HepG2 (cell line): ENCODE data around the gene NAV2. TPM values are rescaled to one million over a fixed set of nuclear protein-coding genes. Genes with fewer than 3 reads are reported as not detected.

Experiments used
- CAMTA2 ChIP-seq: sonication (generic); formaldehyde crosslinking; IDR thresholded peaks from 2 replicates; pipeline ENCODE4 v1.4.0; 2020; ENCODE audit warnings: mild to moderate bottlenecking, missing genetic modification reagents, borderline replicate concordance
- CC2D1A ChIP-seq: sonication (generic); formaldehyde crosslinking; IDR thresholded peaks from 2 replicates; pipeline ENCODE4 v1.8.1; 2023; ENCODE audit warnings: mild to moderate bottlenecking, missing genetic modification reagents
- DPF2 ChIP-seq: sonication (generic); formaldehyde crosslinking; IDR thresholded peaks from 2 replicates; pipeline ENCODE4 v1.4.0; 2020; ENCODE audit warnings: mild to moderate bottlenecking, low read depth, missing genetic modification reagents, borderline replicate concordance
- FOXM1 ChIP-seq: sonication (generic); formaldehyde crosslinking; IDR thresholded peaks from 2 replicates; pipeline ENCODE4 v1.5.0; 2020; ENCODE audit warnings: missing genetic modification reagents
- HMG20B ChIP-seq: conservative IDR thresholded peaks from 2 replicates; pipeline ENCODE4 v1.6.1; 2016; ENCODE audit warnings: missing genetic modification reagents, missing compliant biosample characterization
- HNRNPLL ChIP-seq: fragments of 200-400 bp; formaldehyde crosslinking; IDR thresholded peaks from 2 replicates; pipeline ENCODE4 v1.6.1; 2017; ENCODE audit warnings: mild to moderate bottlenecking, low read depth, low read length; ENCODE audit not compliant: poor library complexity, severe bottlenecking
- HOXD1 ChIP-seq: sonication (generic); formaldehyde crosslinking; IDR thresholded peaks from 2 replicates; pipeline ENCODE4 v1.5.0; 2020; ENCODE audit warnings: missing genetic modification reagents
- IKZF1 ChIP-seq: fragments of 450-650 bp; IDR thresholded peaks from 2 replicates; pipeline ENCODE4 v1.7.1; 2016
- KDM4B ChIP-seq: sonication (generic); formaldehyde crosslinking; IDR thresholded peaks from 2 replicates; pipeline ENCODE4 v1.4.0; 2020; ENCODE audit warnings: missing genetic modification reagents
- KLF13 ChIP-seq: sonication (generic); formaldehyde crosslinking; IDR thresholded peaks from 2 replicates; pipeline ENCODE4 v1.4.0; 2020; ENCODE audit warnings: mild to moderate bottlenecking, missing genetic modification reagents
- MAZ ChIP-seq, 2 experiments: sonication (generic) in 1 of 2; formaldehyde crosslinking in 1 of 2; IDR thresholded peaks; 2 replicates each; pipeline versions ENCODE4 v1.5.0 to v1.6.1; 2012 to 2020; ENCODE audit warnings: low read depth in 2 of 2, mild to moderate bottlenecking in 2 of 2, borderline replicate concordance in 1 of 2, improper control_type of control experiment in 1 of 2, low read length in 1 of 2, missing genetic modification reagents in 1 of 2, moderate library complexity in 1 of 2
- MXI1 ChIP-seq: IDR thresholded peaks from 3 replicates; pipeline ENCODE4 v1.6.1; 2012; ENCODE audit warnings: low read depth, low read length, inconsistent platforms, borderline replicate concordance
- RXRB ChIP-seq: IDR thresholded peaks from 2 replicates; pipeline ENCODE4 v1.6.1; 2016; ENCODE audit warnings: borderline replicate concordance, missing genetic modification reagents, missing compliant biosample characterization
- ZNF142 ChIP-seq: sonication (generic); formaldehyde crosslinking; IDR thresholded peaks from 2 replicates; pipeline ENCODE4 v1.4.0; 2020; ENCODE audit warnings: missing genetic modification reagents
- ZNF251 ChIP-seq: sonication (generic); formaldehyde crosslinking; IDR thresholded peaks from 2 replicates; pipeline ENCODE4 v1.9.0; 2021; ENCODE audit warnings: mild to moderate bottlenecking, missing genetic modification reagents
- ZNF253 ChIP-seq: sonication (generic); formaldehyde crosslinking; IDR thresholded peaks from 2 replicates; pipeline ENCODE4 v1.8.0; 2022; ENCODE audit warnings: mild to moderate bottlenecking, missing genetic modification reagents, borderline replicate concordance
- ZNF292 ChIP-seq: sonication (generic); formaldehyde crosslinking; IDR thresholded peaks from 2 replicates; pipeline ENCODE4 v1.8.1; 2022; ENCODE audit warnings: mild to moderate bottlenecking, low read depth, missing genetic modification reagents, borderline replicate concordance
- ZNF614 ChIP-seq: IDR thresholded peaks from 2 replicates; pipeline ENCODE4 v1.6.1; 2018; ENCODE audit warnings: missing biosample characterization, missing genetic modification reagents, inconsistent platforms, borderline replicate concordance
- ZNF678 ChIP-seq: sonication (generic); formaldehyde crosslinking; IDR thresholded peaks from 2 replicates; pipeline ENCODE4 v1.4.0; 2020; ENCODE audit warnings: mild to moderate bottlenecking, missing genetic modification reagents
- ZNF792 ChIP-seq: IDR thresholded peaks from 2 replicates; pipeline ENCODE4 v1.6.1; 2016
- ZXDC ChIP-seq: sonication (generic); formaldehyde crosslinking; IDR thresholded peaks from 2 replicates; pipeline ENCODE4 v1.5.0; 2020; ENCODE audit warnings: mild to moderate bottlenecking, missing genetic modification reagents
- ZZZ3 ChIP-seq: sonication (generic); formaldehyde crosslinking; IDR thresholded peaks from 2 replicates; pipeline ENCODE4 v1.4.0; 2020; ENCODE audit warnings: missing genetic modification reagents, mild to moderate bottlenecking, borderline replicate concordance
- polyA plus RNA-seq, 8 experiments: library from polyadenylated mRNA; depleted of rRNA in 3 of 8; stranded (reverse) in 7 of 8; unstranded in 1 of 8; fragments of >200 nt; fragmentation: Illumina TruSeq in 4 of 8; extraction: Trizol in 4 of 8; gene quantifications; 2 replicates each; pipeline versions ENCODE4 v1.2.1 to v1.2.3, GENCODE V29; 2011 to 2016; ENCODE audit warnings: low read depth in 4 of 8, missing spikeins in 1 of 8, mixed read lengths in 1 of 8; ENCODE audit not compliant: insufficient read depth in 1 of 8
- total RNA-seq, 5 experiments: library from RNA; depleted of rRNA; stranded (reverse); fragments of >200 nt; fragmentation: Illumina TruSeq; extraction: Trizol; gene quantifications; 2 replicates each; pipeline ENCODE4 v1.2.3, GENCODE V29; 2016; ENCODE audit warnings: low read depth in 1 of 5

NAV2 gene
- total and polyA plus RNA-seq, 2 of the 13 experiments (the other 11 are each of a cell fraction or from before 2014, with no cell fraction given): 9.3 to 34.6 TPM

- TF ChIP-seq ZNF142: no peak
- no peak for TF ChIP-seq ZZZ3 (CRISPR knock-in tag)
- no peak for TF ChIP-seq ZNF251 (CRISPR knock-in tag)
- no peak for TF ChIP-seq ZNF678 (CRISPR knock-in tag)
- no peak for TF ChIP-seq MAZ (IDR thresholded peaks at IDR 0.05; ENCODE audit: borderline replicate concordance, low read depth, low read length)
- peak; percentile 57; the same call in 1 of the 2 replicates for TF ChIP-seq MAZ (CRISPR knock-in tag; IDR thresholded peaks at IDR 0.05; ENCODE audit: low read depth)
- no peak for TF ChIP-seq IKZF1
- peak; percentile 55 for TF ChIP-seq ZNF614 (CRISPR knock-in tag)
- TF ChIP-seq ZXDC (CRISPR knock-in tag): no peak
- peak; percentile 59; the same call in 1 of the 2 replicates for TF ChIP-seq ZNF292
- no peak for TF ChIP-seq HMG20B (CRISPR knock-in tag)
- TF ChIP-seq MXI1: no peak
- TF ChIP-seq KLF13: no peak
- no peak for TF ChIP-seq CC2D1A (CRISPR knock-in tag)
- TF ChIP-seq HNRNPLL: no peak
- no peak for TF ChIP-seq ZNF792 (CRISPR knock-in tag)
- no peak for TF ChIP-seq CAMTA2 (CRISPR knock-in tag)
- TF ChIP-seq ZNF253 (CRISPR knock-in tag): no peak
- TF ChIP-seq FOXM1: no peak
- peak; percentile 50; the same call in 1 of the 2 replicates for TF ChIP-seq DPF2 (CRISPR knock-in tag)
- TF ChIP-seq RXRB (CRISPR knock-in tag): peak; percentile 75; the same call in 1 of the 2 replicates
- TF ChIP-seq HOXD1: no peak
- 0 out of 2 replicates have a peak, but pooled peaks have one; percentile 29 for TF ChIP-seq KDM4B (CRISPR knock-in tag)
Measured at GRCh38 chr11:19978668-19979518, 266.3 kb downstream of the NAV2 start (continued).
